ENCODE results near the gene RANBP1. TPM values are rescaled to one million over a fixed set of nuclear protein-coding genes. Genes with fewer than 3 reads are reported as not detected.

Gene RANBP1
- total and polyA plus RNA-seq, 2 of the 8 experiments (the other 6 are each of a cell fraction or from before 2014, with no cell fraction given), result 343 to 484 TPM

GRCh38 chr22:20147237-20147988 lies 31.5 kb downstream of the RANBP1 start:
- FAIRE-seq (no peak), DNase-seq (ENCODE audit: low read depth in 1 of 2, low spot score in 2 of 2) (no peak)
- Histone ChIP-seq H3K4me2 (ENCODE audit: insufficient read depth in 1 of 2, low read depth in 2 of 2, low read length in 2 of 2) (no peak overlapping the region), H2BK5ac (ENCODE audit: low read depth, low read length) (no peak overlapping the region), H3K9me3 (ENCODE audit: insufficient read depth in 2 of 2, low read depth in 1 of 2, low read length in 1 of 2) (no peaks in the 10 kb centered on the region), H2BK120ac (replicated peaks; ENCODE audit: low read depth, low read length) (no peak overlapping the region), H2BK20ac (ENCODE audit: low read length) (no peak overlapping the region), H4K5ac (ENCODE audit: insufficient read length, low read depth, low read length) (no peak overlapping the region), H3K36me3 (ENCODE audit: control insufficient read depth in 2 of 4, insufficient read depth in 4 of 4, low read length in 3 of 4) (peaks cover 0 to 6% (median 0%) of the 10 kb centered on the region in 4 experiments; a peak in 1 of 8 replicates), H3K14ac (ENCODE audit: insufficient read length) (no peak overlapping the region), H3K56ac (replicated peaks; ENCODE audit: insufficient read length, low read depth, low read length) (no peak overlapping the region), H4K91ac (replicated peaks; ENCODE audit: insufficient read length, low read length) (no peak overlapping the region), H3K79me2 (ENCODE audit: control insufficient read depth in 1 of 2, insufficient read depth in 2 of 2, low read length in 2 of 2) (no peaks in the 10 kb centered on the region), H3K27me3 (replicated peaks in 1 of 4; ENCODE audit: control insufficient read depth in 3 of 4, extremely low read depth in 1 of 4, insufficient read depth in 3 of 4, low read length in 3 of 4) (no peaks in the 10 kb centered on the region), H4K20me1 (replicated peaks in 1 of 2; ENCODE audit: control insufficient read depth in 1 of 2, insufficient read depth in 2 of 2, low read length in 2 of 2) (no peaks in the 10 kb centered on the region), H4K8ac (ENCODE audit: extremely low read depth, insufficient read depth, low read length) (no peak overlapping the region), H3K4me1 (replicated peaks in 1 of 4; ENCODE audit: control insufficient read depth in 3 of 4, insufficient read depth in 4 of 4, low read length in 3 of 4) (no peaks in the 10 kb centered on the region), H3K4me3 (ENCODE audit: extremely low read depth in 1 of 4, insufficient read depth in 2 of 4, low read depth in 3 of 4, low read length in 4 of 4) (no peak overlapping the region), H3K9ac (replicated peaks in 1 of 4; ENCODE audit: extremely low read depth in 1 of 4, low read depth in 3 of 4, low read length in 3 of 4) (no peak overlapping the region), H3K18ac (ENCODE audit: extremely low read depth, low read length) (no peak overlapping the region), H2BK12ac (ENCODE audit: low read depth, low read length) (no peak overlapping the region), H2BK15ac (ENCODE audit: low read length) (no peak overlapping the region), H2AK5ac (ENCODE audit: low read depth, low read length) (no peak overlapping the region), H3K23ac (ENCODE audit: insufficient read length) (no peak overlapping the region), H3K23me2 (ENCODE audit: low read depth, low read length) (no peaks in the 10 kb centered on the region), H3K27ac (ENCODE audit: low read depth, low read length) (no peak overlapping the region), H3K4ac (replicated peaks; ENCODE audit: insufficient read length, low read depth, low read length) (no peak overlapping the region), H3K79me1 (ENCODE audit: low read depth, low read length) (no peaks in the 10 kb centered on the region), H2AFZ (ENCODE audit: low read length) (no peak overlapping the region)
- ChIA-PET POLR2A (ENCODE audit: partially characterized antibody) (interaction anchor here (1.2 kb wide), 1 partner anchor 27 kb away, joined by 3 read pairs; no protein-coding TSS in a partner anchor), CTCF (ENCODE audit: partially characterized antibody) (interaction anchor here (0.7 to 2.1 kb wide), 4 partner anchors 10 to 139 kb away, joined by 3 to 5 read pairs (median 3); no protein-coding TSS in a partner anchor)
- WGBS, 2 experiments (ENCODE audit: extremely low coverage in 1 of 2, insufficient coverage in 1 of 2, insufficient read length in 1 of 2, insufficient replicate concordance in 2 of 2, low coverage in 1 of 2, low lambda C conversion rate in 2 of 2, missing lambda C conversion rate in 1 of 2), result 91% methylated on average over 13 of the region's 14 CpGs; no CpG with 5 or more reads in 1 of the 2 experiments
- TF ChIP-seq RAD21 (IDR thresholded peaks at IDR 0.05 in 1 of 2, conservative IDR thresholded peaks at IDR 0.05 in 1 of 2; ENCODE audit: low read depth in 2 of 2, low read length in 2 of 2), result no peak
- no peak for TF ChIP-seq SUZ12 (IDR thresholded peaks at IDR 0.05; ENCODE audit: low read length)

All from H1 (cell line).